Activated naive CD4-positive, alpha-beta T cell treated with anti-CD3 and anti-CD28 coated beads, Interleukin-2, amount 10 ng/mL, durations not matched to agents 7 days and 5 days (primary cell): ENCODE data around the gene SRSF12.
A peak's percentile ranks its signal among the peaks of the same experiment; 100 is the strongest.

Source experiments
- CTCF ChIA-PET: fragments of 350-600 bp; sonication (Branson Sonifier 250); formaldehyde crosslinking; loops from one replicate; lab custom pipeline; 2021; ENCODE audit warnings: antibody characterized with exemption; lab: Charles Lee
- DNase-seq: peaks from one replicate; pipeline ENCODE4 v3.0.0-alpha.2; 2020
- H3K27ac Mint-ChIP-seq: one replicate; pipeline ENCODE4 v1.8.0; 2021; ENCODE audit warnings: mild to moderate bottlenecking, moderate library complexity, mixed read lengths
- H3K27me3 Mint-ChIP-seq: one replicate; pipeline ENCODE4 v1.8.0; 2021; ENCODE audit warnings: mild to moderate bottlenecking, mixed read lengths
- H3K36me3 Mint-ChIP-seq: one replicate; pipeline ENCODE4 v1.8.0; 2021; ENCODE audit warnings: mixed read lengths
- H3K4me1 Mint-ChIP-seq: one replicate; pipeline ENCODE4 v1.8.0; 2021; ENCODE audit warnings: mixed read lengths
- H3K4me3 Mint-ChIP-seq: one replicate; pipeline ENCODE4 v1.8.0; 2021; ENCODE audit warnings: mild to moderate bottlenecking, moderate library complexity, mixed read lengths
- H3K9me3 Mint-ChIP-seq: one replicate; pipeline ENCODE4 v1.8.0; 2021; ENCODE audit warnings: mixed read lengths

The SRSF12 gene

GRCh38 chr6:89117211-89118108, at the start of gene SRSF12:
SRSF12 (minus strand) TSS chr6:89118071; CDS start chr6:89117887, 184 bp downstream.
- Mint-ChIP-seq H3K27me3 (peaks cover 38% of the 10 kb centered on the region), H3K36me3 (no peaks in the 10 kb centered on the region), H3K4me1 (peaks cover 6% of the 10 kb centered on the region), H3K27ac (no peak within 1 kb of the TSS), H3K4me3 (peak within 1 kb of the TSS; percentile 68), H3K9me3 (no peaks in the 10 kb centered on the region)
- CTCF ChIA-PET = interaction anchor here (1.1 to 1.9 kb wide), 3 partner anchors 34 to 134 kb away, joined by 4 to 5 read pairs (median 4); no protein-coding TSS in a partner anchor
- DNase-seq = peak; percentile 45

- CTCF ChIA-PET = no interaction called here
- Mint-ChIP-seq H3K27me3 (no peaks in the 10 kb centered on the region), H3K4me3 (no peak overlapping the region), H3K36me3 (peaks cover 27% of the 10 kb centered on the region), H3K4me1 (no peaks in the 10 kb centered on the region), H3K9me3 (no peaks in the 10 kb centered on the region), H3K27ac (no peak overlapping the region)
- no peak for DNase-seq
Observed at GRCh38 chr6:89162047-89162371, 44.1 kb upstream of the SRSF12 start.

GRCh38 chr6:89161326-89162046, 43.6 kb upstream of the SRSF12 start:
- Mint-ChIP-seq H3K27ac (no peak overlapping the region), H3K4me1 (no peaks in the 10 kb centered on the region), H3K9me3 (no peaks in the 10 kb centered on the region), H3K4me3 (no peak overlapping the region), H3K27me3 (no peaks in the 10 kb centered on the region), H3K36me3 (peaks cover 30% of the 10 kb centered on the region)
- CTCF ChIA-PET = no interaction called here
- DNase-seq = no peak

GRCh38 chr6:89160331-89161092, 42.6 kb upstream of the SRSF12 start:
- H3K4me3 Mint-ChIP-seq = no peak overlapping the region
- H3K27me3 Mint-ChIP-seq = no peaks in the 10 kb centered on the region
- no peak overlapping the region for H3K27ac Mint-ChIP-seq
- CTCF ChIA-PET = no interaction called here
- no peak for DNase-seq
- H3K4me1 Mint-ChIP-seq = no peaks in the 10 kb centered on the region
- no peaks in the 10 kb centered on the region for H3K9me3 Mint-ChIP-seq
- H3K36me3 Mint-ChIP-seq = peaks cover 31% of the 10 kb centered on the region

GRCh38 chr6:89154131-89154530, 36.3 kb upstream of the SRSF12 start:
- peaks cover 29% of the 10 kb centered on the region for H3K36me3 Mint-ChIP-seq
- CTCF ChIA-PET = interaction anchor here (1.2 kb wide), 1 partner anchor 17 kb away, joined by 4 read pairs; no protein-coding TSS in a partner anchor

GRCh38 chr6:89148016-89148750, 30.3 kb upstream of the SRSF12 start:
- Mint-ChIP-seq H3K27ac (no peak overlapping the region), H3K36me3 (peaks cover 28% of the 10 kb centered on the region), H3K9me3 (no peaks in the 10 kb centered on the region), H3K4me1 (peaks cover 38% of the 10 kb centered on the region), H3K4me3 (no peak overlapping the region), H3K27me3 (no peaks in the 10 kb centered on the region)
- CTCF ChIA-PET = interaction anchor here (0.8 kb wide), 1 partner anchor 164 kb away, joined by 3 read pairs; no protein-coding TSS in a partner anchor
- no peak for DNase-seq

More at GRCh38 chr6:89154131-89154530, 36.3 kb upstream of the SRSF12 start:
- Mint-ChIP-seq H3K27me3 (no peaks in the 10 kb centered on the region), H3K4me1 (peaks cover 4% of the 10 kb centered on the region), H3K4me3 (no peak overlapping the region), H3K9me3 (no peaks in the 10 kb centered on the region), H3K27ac (no peak overlapping the region)
- no peak for DNase-seq

GRCh38 chr6:89146718-89147700, 29.1 kb upstream of the SRSF12 start:
- no peak for DNase-seq
- CTCF ChIA-PET = interaction anchor here (0.8 to 3.5 kb wide), 2 partner anchors 67 to 163 kb away, joined by 3 to 20 read pairs; partner anchors contain the start of gene PNRC1
- H3K9me3 Mint-ChIP-seq = no peaks in the 10 kb centered on the region

GRCh38 chr6:89145956-89146717, 28.3 kb upstream of the SRSF12 start, which contains the start of gene PM20D2:
PM20D2 (plus strand) TSS chr6:89146055; CDS start chr6:89146145, 90 bp downstream.
- Mint-ChIP-seq H3K27me3 (no peaks in the 10 kb centered on the region), H3K9me3 (no peaks in the 10 kb centered on the region), H3K27ac (peak within 1 kb of the TSS; percentile 93), H3K4me3 (peak within 1 kb of the TSS; percentile 88), H3K4me1 (peaks cover 37% of the 10 kb centered on the region), H3K36me3 (peaks cover 23% of the 10 kb centered on the region)
- CTCF ChIA-PET = interaction anchor here (1.4 to 3.5 kb wide), 2 partner anchors 66 to 161 kb away, joined by 3 to 20 read pairs; partner anchors contain the start of gene PNRC1
- peak; percentile 74 for DNase-seq

More at GRCh38 chr6:89146718-89147700, 29.1 kb upstream of the SRSF12 start:
- peaks cover 27% of the 10 kb centered on the region for H3K36me3 Mint-ChIP-seq
- peak overlapping the region; percentile 69 for H3K27ac Mint-ChIP-seq
- H3K4me1 Mint-ChIP-seq = peaks cover 38% of the 10 kb centered on the region
- H3K4me3 Mint-ChIP-seq = peak overlapping the region; percentile 72
- no peaks in the 10 kb centered on the region for H3K27me3 Mint-ChIP-seq

- peak; percentile 46 for DNase-seq
- peak overlapping the region; percentile 88 for H3K4me3 Mint-ChIP-seq
- no peaks in the 10 kb centered on the region for H3K27me3 Mint-ChIP-seq
- peaks cover 23% of the 10 kb centered on the region for H3K36me3 Mint-ChIP-seq
- CTCF ChIA-PET = interaction anchor here (0.6 to 3.5 kb wide), 7 partner anchors 11 to 211 kb away, joined by 3 to 20 read pairs (median 4); partner anchors contain the start of gene PNRC1
- H3K27ac Mint-ChIP-seq = peak overlapping the region; percentile 93
- no peaks in the 10 kb centered on the region for H3K9me3 Mint-ChIP-seq
- peaks cover 37% of the 10 kb centered on the region for H3K4me1 Mint-ChIP-seq
Observed at GRCh38 chr6:89145091-89145955, 27.5 kb upstream of the SRSF12 start.

- peaks cover 34% of the 10 kb centered on the region for H3K4me1 Mint-ChIP-seq
- no peaks in the 10 kb centered on the region for H3K27me3 Mint-ChIP-seq
- H3K27ac Mint-ChIP-seq = no peak overlapping the region
- no peaks in the 10 kb centered on the region for H3K9me3 Mint-ChIP-seq
- H3K4me3 Mint-ChIP-seq = peak overlapping the region; percentile 27
- no peak for DNase-seq
- CTCF ChIA-PET = interaction anchor here (0.6 to 3.5 kb wide), 7 partner anchors 10 to 212 kb away, joined by 3 to 20 read pairs (median 4); partner anchors contain the start of gene PNRC1
- H3K36me3 Mint-ChIP-seq = peaks cover 14% of the 10 kb centered on the region
Observed at GRCh38 chr6:89144354-89144906, 26.6 kb upstream of the SRSF12 start.
